Measurements from ENCODE around the gene TTC23. TPM values are rescaled to one million over a fixed set of nuclear protein-coding genes. Genes with fewer than 3 reads are reported as not detected.

Gene TTC23
- total RNA-seq, 4 donors from 2014 or later = 12.1 to 27.7 (median 21.5) TPM

DNA sequence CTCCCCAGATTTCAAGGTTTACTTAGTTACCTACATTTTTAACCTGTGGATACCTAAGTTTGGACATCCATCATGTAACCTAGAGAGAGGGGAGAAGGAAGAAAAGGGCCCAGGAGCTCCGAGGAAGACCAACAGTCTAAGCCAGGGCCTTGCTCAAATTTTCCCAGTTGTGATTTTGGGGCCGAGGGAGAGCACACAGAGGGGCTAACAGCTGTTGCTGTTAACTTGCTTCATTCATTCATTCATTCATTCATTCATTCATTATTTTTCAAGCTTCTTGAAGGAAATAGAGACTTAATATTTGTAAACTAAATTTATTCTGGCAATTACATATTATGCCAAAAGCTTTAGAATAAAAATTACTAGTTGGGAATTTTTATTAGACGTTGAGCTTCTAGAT lies 121.6 kb downstream of the TTC23 start:
- intact Hi-C loops (cut with DNase I) = no loop called here
- Histone ChIP-seq H3K4me3 (no peak overlapping the region), H3K9me3 (no peaks in the 10 kb centered on the region), H3K27me3 (no peaks in the 10 kb centered on the region), H3K4me1 (peaks cover 14 to 53% (median 18%) of the 10 kb centered on the region in 3 donors), H3K36me3 (peaks cover 0 to 26% (median 4%) of the 10 kb centered on the region in 3 donors), H3K27ac (peak overlapping the region in 2 of 4 donors; percentile 52 to 83)
- TF ChIP-seq POLR2A (IDR thresholded peaks at IDR 0.05) = no peak
- TF ChIP-seq, protein P1, sequence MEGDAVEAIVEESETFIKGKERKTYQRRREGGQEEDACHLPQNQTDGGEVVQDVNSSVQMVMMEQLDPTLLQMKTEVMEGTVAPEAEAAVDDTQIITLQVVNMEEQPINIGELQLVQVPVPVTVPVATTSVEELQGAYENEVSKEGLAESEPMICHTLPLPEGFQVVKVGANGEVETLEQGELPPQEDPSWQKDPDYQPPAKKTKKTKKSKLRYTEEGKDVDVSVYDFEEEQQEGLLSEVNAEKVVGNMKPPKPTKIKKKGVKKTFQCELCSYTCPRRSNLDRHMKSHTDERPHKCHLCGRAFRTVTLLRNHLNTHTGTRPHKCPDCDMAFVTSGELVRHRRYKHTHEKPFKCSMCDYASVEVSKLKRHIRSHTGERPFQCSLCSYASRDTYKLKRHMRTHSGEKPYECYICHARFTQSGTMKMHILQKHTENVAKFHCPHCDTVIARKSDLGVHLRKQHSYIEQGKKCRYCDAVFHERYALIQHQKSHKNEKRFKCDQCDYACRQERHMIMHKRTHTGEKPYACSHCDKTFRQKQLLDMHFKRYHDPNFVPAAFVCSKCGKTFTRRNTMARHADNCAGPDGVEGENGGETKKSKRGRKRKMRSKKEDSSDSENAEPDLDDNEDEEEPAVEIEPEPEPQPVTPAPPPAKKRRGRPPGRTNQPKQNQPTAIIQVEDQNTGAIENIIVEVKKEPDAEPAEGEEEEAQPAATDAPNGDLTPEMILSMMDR (IDR thresholded peaks at IDR 0.05) = no peak
- DNase-seq = no peak
- WGBS, 2 donors = 81 to 91% methylated on average over 3 of the region's 3 CpGs

DNA sequence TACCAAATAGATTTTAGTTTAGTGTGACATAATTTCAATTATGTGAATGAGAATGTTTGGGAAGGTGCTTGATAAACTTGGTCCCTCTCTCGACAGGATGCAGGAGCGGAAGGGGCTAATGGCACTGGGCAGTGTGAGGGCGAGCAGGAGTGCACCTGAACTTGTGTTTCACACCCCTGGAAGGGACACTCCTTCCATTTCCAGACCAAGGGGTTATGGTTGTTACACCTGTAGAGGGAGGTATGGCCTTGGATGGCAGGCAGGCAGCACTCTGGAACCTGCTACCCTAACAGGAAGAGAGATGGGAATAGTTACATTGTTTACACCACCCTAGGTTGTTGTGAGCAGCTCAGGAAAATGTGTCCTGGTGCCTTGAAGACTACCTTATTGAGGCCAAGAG lies 122.5 kb downstream of the TTC23 start:
- Histone ChIP-seq H3K9me3 (no peaks in the 10 kb centered on the region), H3K36me3 (peaks cover 0 to 19% (median 1%) of the 10 kb centered on the region in 3 donors), H3K27ac (peak overlapping the region in 3 of 4 donors; percentile 28 to 83 (median 41)), H3K4me3 (no peak overlapping the region), H3K27me3 (no peaks in the 10 kb centered on the region), H3K4me1 (peaks cover 14 to 55% (median 18%) of the 10 kb centered on the region in 3 donors)
- TF ChIP-seq, protein P1 (IDR thresholded peaks at IDR 0.05) = no peak
- TF ChIP-seq POLR2A (IDR thresholded peaks at IDR 0.05) = no peak
- intact Hi-C loops (cut with DNase I) = no loop called here
- no peak for DNase-seq
- WGBS, 2 donors = 85 to 97% methylated on average over 3 of the region's 3 CpGs

DNA sequence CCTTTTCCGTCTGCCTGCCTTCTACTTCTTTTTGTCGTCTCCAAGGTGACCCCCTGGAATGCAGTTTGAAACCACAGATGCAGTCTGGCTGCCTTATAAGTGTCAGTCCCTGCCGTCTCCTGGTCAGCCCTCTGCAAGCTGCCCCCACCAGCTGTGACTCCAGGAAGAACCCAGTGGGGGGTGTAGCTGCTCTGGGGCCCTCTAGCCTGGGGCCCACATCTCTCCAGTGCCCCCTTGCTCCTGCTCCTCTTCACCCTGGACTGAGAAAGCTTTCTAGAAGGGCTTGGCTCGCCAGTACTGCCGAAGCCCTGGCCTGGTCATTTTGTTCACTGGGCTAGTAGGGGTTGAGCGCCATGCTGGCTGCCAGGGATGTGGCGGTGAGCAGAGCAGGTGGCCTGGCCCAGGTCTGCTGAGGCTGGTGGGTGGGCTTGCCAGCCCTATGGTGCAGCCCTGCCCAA lies 123.2 kb downstream of the TTC23 start:
- no peaks in the 10 kb centered on the region for H3K9me3 ChIP-seq
- peaks cover 14 to 60% (median 18%) of the 10 kb centered on the region in 3 donors for H3K4me1 ChIP-seq
- peak overlapping the region; percentile 22 to 86 (median 84) for H3K27ac ChIP-seq
- no peaks in the 10 kb centered on the region for H3K27me3 ChIP-seq
- no peak overlapping the region for H3K4me3 ChIP-seq
- TF ChIP-seq, protein P1 (IDR thresholded peaks at IDR 0.05) = no peak
- TF ChIP-seq POLR2A (IDR thresholded peaks at IDR 0.05) = no peak
- H3K36me3 ChIP-seq = peaks cover 0 to 12% (median 0%) of the 10 kb centered on the region in 3 donors
- WGBS, 2 donors = 81 to 93% methylated on average over 4 to 7 of the region's 7 CpGs
- no peak for DNase-seq
- intact Hi-C loops (cut with DNase I) = no loop called here

- peaks cover 14 to 60% (median 18%) of the 10 kb centered on the region in 3 donors for H3K4me1 ChIP-seq
- peak overlapping the region; percentile 22 to 86 (median 84) for H3K27ac ChIP-seq
- intact Hi-C loops (cut with DNase I) = no loop called here
- H3K27me3 ChIP-seq = no peaks in the 10 kb centered on the region
- H3K9me3 ChIP-seq = no peaks in the 10 kb centered on the region
- no peak overlapping the region for H3K4me3 ChIP-seq
- TF ChIP-seq, protein P1 (IDR thresholded peaks at IDR 0.05) = no peak
- WGBS, 2 donors = 65 to 79% methylated on average over 17 to 19 of the region's 29 CpGs
- no peak for DNase-seq
- peaks cover 0 to 3% (median 0%) of the 10 kb centered on the region in 3 donors for H3K36me3 ChIP-seq
Observed at GRCh38 chr15:99125061-99125891, 124.1 kb downstream of the TTC23 start.

DNA sequence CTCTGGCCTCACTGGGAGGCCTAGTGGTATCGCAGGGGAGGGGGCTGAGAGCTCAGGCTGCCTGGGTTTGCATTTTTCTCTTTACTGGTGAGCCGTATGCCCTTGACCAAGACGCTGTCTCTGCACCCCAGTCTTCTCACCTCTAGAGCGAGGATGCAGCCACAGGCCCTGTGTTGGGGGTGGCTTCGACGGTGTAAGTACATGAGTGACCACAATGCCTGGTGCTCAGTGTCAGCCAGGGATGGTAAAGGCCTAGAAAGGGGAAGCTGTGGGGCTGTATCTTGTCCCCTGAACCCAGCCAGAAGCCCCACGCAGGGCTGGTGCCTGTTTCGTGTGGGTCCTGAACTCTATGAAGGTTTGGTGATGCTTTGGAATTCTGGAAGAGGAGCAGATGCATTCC lies 124.7 kb downstream of the TTC23 start:
- Histone ChIP-seq H3K27ac (peak overlapping the region; percentile 17 to 86 (median 84)), H3K9me3 (no peaks in the 10 kb centered on the region), H3K27me3 (no peaks in the 10 kb centered on the region), H3K4me3 (no peak overlapping the region), H3K4me1 (peaks cover 14 to 60% (median 18%) of the 10 kb centered on the region in 3 donors), H3K36me3 (no peaks in the 10 kb centered on the region)
- no peak for TF ChIP-seq POLR2A (IDR thresholded peaks at IDR 0.05)
- TF ChIP-seq, protein P1 (IDR thresholded peaks at IDR 0.05) = no peak
- DNase-seq = no peak
- WGBS, 2 donors = 80 to 90% methylated on average over 1 to 7 of the region's 8 CpGs
- intact Hi-C loops (cut with DNase I) = no loop called here

All from esophagus squamous epithelium (tissue), 5 donors.